Osteoblast (primary cell): Measurements from ENCODE around the gene LYZL4. TPM values are rescaled to one million over a fixed set of nuclear protein-coding genes. Genes with fewer than 3 reads are reported as not detected.

Source experiments
- DNase-seq: peaks from one replicate; pipeline ENCODE4 v3.0.0; 2011; ENCODE audit warnings: low spot score, mixed read lengths; ENCODE audit not compliant: insufficient read length; ENCODE audit errors: missing footprints
- H2AFZ ChIP-seq: 2 replicates; pipeline ENCODE4 v1.6.0; 2011; ENCODE audit warnings: mild to moderate bottlenecking, low read length
- H3K27ac ChIP-seq: 2 replicates; pipeline ENCODE4 v1.5.1; 2011; ENCODE audit warnings: mild to moderate bottlenecking, low read depth, low read length, moderate library complexity
- H3K27me3 ChIP-seq: 2 replicates; pipeline ENCODE4 v1.6.0; 2012; ENCODE audit warnings: mild to moderate bottlenecking, control low read depth, inconsistent platforms, low read length, moderate library complexity; ENCODE audit not compliant: insufficient read depth
- H3K36me3 ChIP-seq: 2 replicates; pipeline ENCODE4 v1.5.1; 2011; ENCODE audit warnings: mild to moderate bottlenecking, low read length, control low read depth, moderate library complexity; ENCODE audit not compliant: insufficient read depth
- H3K4me1 ChIP-seq: 2 replicates; pipeline ENCODE4 v1.5.1; 2011; ENCODE audit warnings: mild to moderate bottlenecking, low read length, control low read depth, moderate library complexity; ENCODE audit not compliant: insufficient read depth
- H3K4me2 ChIP-seq: 2 replicates; pipeline ENCODE4 v1.6.0; 2011; ENCODE audit warnings: mild to moderate bottlenecking, low read length; ENCODE audit not compliant: insufficient read depth
- H3K4me3 ChIP-seq: fragments of 200-600 bp; sonication (generic); 3 replicates; pipeline ENCODE4 v1.5.1; 2012; ENCODE audit warnings: mild to moderate bottlenecking, low read length, inconsistent platforms; ENCODE audit not compliant: insufficient read depth
- H3K79me2 ChIP-seq: 2 replicates; pipeline ENCODE4 v1.6.0; 2012; ENCODE audit warnings: mild to moderate bottlenecking, low read length, control low read depth, inconsistent platforms; ENCODE audit not compliant: insufficient read depth
- H3K9me3 ChIP-seq: 2 replicates; pipeline ENCODE4 v1.5.1; 2011; ENCODE audit warnings: low read depth, low read length, control low read depth
- H4K20me1 ChIP-seq: 2 replicates; pipeline ENCODE4 v1.6.0; 2012; ENCODE audit warnings: mild to moderate bottlenecking, low read length, control low read depth; ENCODE audit not compliant: insufficient read depth
- total RNA-seq: library from RNA; depleted of rRNA; stranded (reverse); fragments of >200 nt; gene quantifications from 2 replicates; pipeline ENCODE4 v1.2.3, GENCODE V29; 2012
- TF ChIP-seq, protein P1 (sequence below): IDR thresholded peaks from 2 replicates; pipeline ENCODE4 v1.5.1; 2011; ENCODE audit warnings: mild to moderate bottlenecking, low read depth, low read length, moderate library complexity; ENCODE audit errors: extremely low read depth

LYZL4 gene
- total RNA-seq, 1 donor: not detected

DNA sequence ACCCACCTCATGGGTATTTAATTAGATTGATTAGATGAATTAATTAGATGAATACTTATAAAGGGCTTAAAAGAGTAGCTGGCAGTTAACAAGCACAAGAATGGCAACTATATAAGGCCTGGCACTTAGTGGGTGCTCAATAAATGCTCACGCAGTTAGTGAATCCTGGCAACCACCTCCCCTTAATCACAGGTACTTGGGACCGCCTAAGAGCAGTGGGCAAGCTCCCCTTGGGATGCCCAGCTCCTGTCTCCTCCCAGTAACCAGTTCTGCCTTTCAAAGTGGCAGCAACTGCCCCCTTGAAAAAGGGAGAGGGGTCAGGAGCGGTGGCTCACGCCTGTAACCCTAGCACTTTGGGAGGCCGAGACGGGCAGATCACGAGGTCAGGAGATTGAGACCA is 4.6 kb downstream of the LYZL4 start:
- Histone ChIP-seq H3K4me1 (no peaks in the 10 kb centered on the region), H3K4me3 (no peak overlapping the region), H3K4me2 (no peak overlapping the region), H2AFZ (no peak overlapping the region), H3K9me3 (no peaks in the 10 kb centered on the region), H3K36me3 (no peaks in the 10 kb centered on the region), H3K27ac (no peak overlapping the region), H3K27me3 (no peaks in the 10 kb centered on the region), H4K20me1 (no peaks in the 10 kb centered on the region), H3K79me2 (no peaks in the 10 kb centered on the region)
- TF ChIP-seq, protein P1, sequence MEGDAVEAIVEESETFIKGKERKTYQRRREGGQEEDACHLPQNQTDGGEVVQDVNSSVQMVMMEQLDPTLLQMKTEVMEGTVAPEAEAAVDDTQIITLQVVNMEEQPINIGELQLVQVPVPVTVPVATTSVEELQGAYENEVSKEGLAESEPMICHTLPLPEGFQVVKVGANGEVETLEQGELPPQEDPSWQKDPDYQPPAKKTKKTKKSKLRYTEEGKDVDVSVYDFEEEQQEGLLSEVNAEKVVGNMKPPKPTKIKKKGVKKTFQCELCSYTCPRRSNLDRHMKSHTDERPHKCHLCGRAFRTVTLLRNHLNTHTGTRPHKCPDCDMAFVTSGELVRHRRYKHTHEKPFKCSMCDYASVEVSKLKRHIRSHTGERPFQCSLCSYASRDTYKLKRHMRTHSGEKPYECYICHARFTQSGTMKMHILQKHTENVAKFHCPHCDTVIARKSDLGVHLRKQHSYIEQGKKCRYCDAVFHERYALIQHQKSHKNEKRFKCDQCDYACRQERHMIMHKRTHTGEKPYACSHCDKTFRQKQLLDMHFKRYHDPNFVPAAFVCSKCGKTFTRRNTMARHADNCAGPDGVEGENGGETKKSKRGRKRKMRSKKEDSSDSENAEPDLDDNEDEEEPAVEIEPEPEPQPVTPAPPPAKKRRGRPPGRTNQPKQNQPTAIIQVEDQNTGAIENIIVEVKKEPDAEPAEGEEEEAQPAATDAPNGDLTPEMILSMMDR: no peak
- DNase-seq: no peak

DNA sequence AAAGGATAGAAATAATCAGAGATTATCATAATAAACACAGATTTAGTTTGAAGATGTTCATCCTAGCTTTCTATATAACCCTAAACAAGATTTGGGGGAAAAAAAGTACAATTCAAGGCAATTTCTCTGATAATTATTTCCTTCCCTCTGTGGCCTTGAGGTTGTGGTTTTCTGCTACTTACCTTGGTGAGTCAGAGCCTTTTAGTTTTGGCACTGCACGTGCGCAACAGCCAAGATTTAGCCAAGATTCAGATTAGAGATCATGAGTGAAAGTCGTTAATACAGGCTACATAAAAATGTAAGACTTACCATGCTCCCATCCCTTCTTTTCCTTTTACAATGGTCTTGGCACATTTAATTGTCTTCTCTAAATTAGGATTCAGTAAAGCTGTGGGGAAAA is 6.7 kb downstream of the LYZL4 start:
- no peaks in the 10 kb centered on the region for H3K79me2 ChIP-seq
- no peak overlapping the region for H3K4me2 ChIP-seq
- H4K20me1 ChIP-seq: no peaks in the 10 kb centered on the region
- no peaks in the 10 kb centered on the region for H3K36me3 ChIP-seq
- no peak for DNase-seq
- no peak overlapping the region for H3K4me3 ChIP-seq
- no peak overlapping the region for H3K27ac ChIP-seq
- H3K9me3 ChIP-seq: no peaks in the 10 kb centered on the region
- TF ChIP-seq, protein P1: no peak
- no peaks in the 10 kb centered on the region for H3K27me3 ChIP-seq
- H3K4me1 ChIP-seq: no peaks in the 10 kb centered on the region
- no peak overlapping the region for H2AFZ ChIP-seq

DNA sequence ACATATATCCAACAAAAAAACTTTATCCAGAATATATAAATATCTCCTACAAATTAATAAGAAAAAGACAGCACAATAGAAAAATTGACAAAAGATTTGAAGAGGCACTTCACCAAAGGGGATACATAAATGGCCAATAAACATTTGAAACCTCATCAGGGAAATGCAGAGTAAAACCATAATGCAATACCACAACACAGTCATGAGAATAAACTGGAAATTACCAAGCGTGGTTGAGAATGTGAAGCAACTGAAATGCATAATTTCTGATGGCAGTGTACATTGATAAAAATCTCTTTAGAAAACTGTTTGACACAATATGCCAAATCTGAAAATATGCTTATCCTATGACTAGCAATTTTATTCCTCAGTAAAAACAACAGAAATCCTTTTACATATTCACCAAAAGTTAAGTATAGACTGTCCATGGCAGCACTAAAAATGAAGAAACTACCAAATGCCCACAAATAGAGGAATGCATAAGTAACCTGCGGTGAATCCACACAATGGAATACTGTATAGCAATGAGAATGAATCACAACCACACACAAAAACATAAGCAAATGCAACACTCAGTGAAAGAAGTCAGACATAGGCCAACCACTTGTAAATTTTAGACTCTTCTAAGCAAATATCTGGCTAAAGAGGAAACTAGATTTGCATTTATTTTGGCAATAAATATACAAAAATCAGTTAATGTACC is 7.9 kb downstream of the LYZL4 start:
- Histone ChIP-seq H3K36me3 (no peaks in the 10 kb centered on the region), H4K20me1 (no peaks in the 10 kb centered on the region), H3K79me2 (no peaks in the 10 kb centered on the region), H3K4me3 (no peak overlapping the region), H3K27ac (no peak overlapping the region), H3K4me1 (no peaks in the 10 kb centered on the region), H2AFZ (no peak overlapping the region), H3K9me3 (no peaks in the 10 kb centered on the region), H3K4me2 (no peak overlapping the region), H3K27me3 (no peaks in the 10 kb centered on the region)
- DNase-seq: no peak
- TF ChIP-seq, protein P1: no peak

DNA sequence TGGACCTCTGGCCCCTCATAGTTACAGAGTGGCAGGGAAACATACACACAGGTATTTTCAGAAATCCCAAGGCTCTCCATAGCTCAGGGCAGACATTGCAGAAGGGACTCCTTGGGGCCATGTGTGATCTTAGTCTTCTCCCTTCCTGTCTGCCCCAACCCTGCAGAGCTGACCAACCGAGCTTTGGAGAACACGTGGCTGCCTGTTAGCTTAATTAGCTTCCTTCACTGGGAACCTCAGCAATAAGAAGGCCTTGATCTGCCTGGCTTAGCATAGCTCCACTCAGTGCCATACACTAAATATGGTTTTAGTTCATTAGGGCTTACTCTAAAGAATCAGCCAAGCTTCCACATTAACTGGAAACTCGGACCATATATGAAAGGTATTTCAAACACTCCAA is 12.3 kb downstream of the LYZL4 start:
- Histone ChIP-seq H3K9me3 (no peaks in the 10 kb centered on the region), H2AFZ (no peak overlapping the region), H4K20me1 (no peaks in the 10 kb centered on the region), H3K4me2 (no peak overlapping the region), H3K4me3 (no peak overlapping the region), H3K36me3 (no peaks in the 10 kb centered on the region), H3K27me3 (peaks cover 7% of the 10 kb centered on the region), H3K27ac (no peak overlapping the region), H3K79me2 (no peaks in the 10 kb centered on the region), H3K4me1 (no peaks in the 10 kb centered on the region)
- DNase-seq: no peak
- TF ChIP-seq, protein P1: no peak
